Measurements from ENCODE around the gene RPL22L1.
"Not testable (repeated sequence)": the region's sequence is repeated elsewhere in the genome, so short reads cannot be mapped to it uniquely, and the experiment has no call there.

The RPL22L1 gene

GRCh38 chr3:170818325-170818724, 51.7 kb downstream of the RPL22L1 start:
- not testable (repeated sequence) for H3K4me1 ChIP-seq (ENCODE audit: control insufficient read depth in 1 of 2, insufficient read depth in 2 of 2, low read length in 2 of 2); H3K9me3 ChIP-seq (ENCODE audit: control insufficient read depth in 1 of 2, low read length in 2 of 2); H3K27ac ChIP-seq (ENCODE audit: low read length); H3K4me3 ChIP-seq (ENCODE audit: low read depth in 1 of 2, low read length in 2 of 2); H3K36me3 ChIP-seq (ENCODE audit: control insufficient read depth in 1 of 2, insufficient read depth in 2 of 2, low read length in 2 of 2); H3K27me3 ChIP-seq (ENCODE audit: low read depth, low read length)

DNA sequence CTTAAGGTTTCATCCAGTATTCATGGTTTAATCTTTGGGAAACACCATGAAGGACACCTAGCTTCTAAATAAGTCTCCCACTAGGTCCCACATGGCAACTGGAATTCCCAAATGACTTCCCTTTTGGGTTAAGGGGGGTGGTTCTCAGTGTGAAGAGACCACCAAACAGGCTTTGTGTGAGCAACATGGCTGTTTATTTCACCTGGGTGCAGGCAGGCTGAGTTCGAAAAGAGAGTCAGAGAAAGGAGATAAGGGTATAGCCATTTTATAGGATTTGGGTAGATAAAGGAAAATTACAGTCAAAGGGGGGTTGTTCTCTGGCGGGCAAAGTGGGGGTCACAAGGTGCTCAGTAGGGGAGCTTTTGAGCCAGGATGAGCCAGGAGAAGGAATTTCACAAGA, 52.5 kb downstream of the RPL22L1 start:
- not testable (repeated sequence) for H3K27me3 ChIP-seq (ENCODE audit: low read depth, low read length); H3K4me3 ChIP-seq (ENCODE audit: low read depth in 1 of 2, low read length in 2 of 2); H3K9me3 ChIP-seq (ENCODE audit: control insufficient read depth in 1 of 2, low read length in 2 of 2); H3K4me1 ChIP-seq (ENCODE audit: control insufficient read depth in 1 of 2, insufficient read depth in 2 of 2, low read length in 2 of 2); H3K36me3 ChIP-seq (ENCODE audit: control insufficient read depth in 1 of 2, insufficient read depth in 2 of 2, low read length in 2 of 2); H3K27ac ChIP-seq (ENCODE audit: low read length)

DNA sequence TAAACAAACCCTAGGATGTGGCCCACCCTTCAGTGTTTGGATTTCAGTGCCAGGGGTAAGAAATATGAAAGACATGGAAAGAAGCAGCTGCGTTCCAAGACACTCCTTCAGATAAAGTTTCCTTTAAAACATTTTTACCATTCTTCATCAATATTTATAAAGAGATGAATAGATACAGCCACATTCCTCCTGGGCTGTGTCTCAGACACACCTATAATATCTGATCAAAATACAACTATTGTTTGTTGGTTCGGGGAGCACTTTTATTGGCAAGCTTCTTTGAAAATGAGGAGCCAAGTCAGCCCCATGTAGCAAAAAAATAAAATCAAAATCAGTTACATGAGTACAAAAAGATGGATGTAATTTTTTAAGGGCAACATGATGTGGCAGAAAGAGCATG, 53.2 kb downstream of the RPL22L1 start:
- H3K9me3 ChIP-seq (ENCODE audit: control insufficient read depth in 1 of 2, low read length in 2 of 2) = no peaks in the 10 kb centered on the region
- H3K4me3 ChIP-seq (ENCODE audit: low read depth in 1 of 2, low read length in 2 of 2) = no peak overlapping the region
- H3K4me1 ChIP-seq (ENCODE audit: control insufficient read depth in 1 of 2, insufficient read depth in 2 of 2, low read length in 2 of 2) = peaks cover 0 to 6% of the 10 kb centered on the region in 2 donors
- H3K36me3 ChIP-seq (ENCODE audit: control insufficient read depth in 1 of 2, insufficient read depth in 2 of 2, low read length in 2 of 2) = no peaks in the 10 kb centered on the region
- H3K27me3 ChIP-seq (ENCODE audit: low read depth, low read length) = no peaks in the 10 kb centered on the region
- no peak overlapping the region for H3K27ac ChIP-seq (ENCODE audit: low read length)

GRCh38 chr3:170816341-170816740, 53.7 kb downstream of the RPL22L1 start:
- Histone ChIP-seq H3K27me3 (ENCODE audit: low read depth, low read length) (no peaks in the 10 kb centered on the region), H3K27ac (ENCODE audit: low read length) (no peak overlapping the region), H3K36me3 (ENCODE audit: control insufficient read depth in 1 of 2, insufficient read depth in 2 of 2, low read length in 2 of 2) (no peaks in the 10 kb centered on the region), H3K4me1 (ENCODE audit: control insufficient read depth in 1 of 2, insufficient read depth in 2 of 2, low read length in 2 of 2) (peaks cover 0 to 6% of the 10 kb centered on the region in 2 donors), H3K4me3 (ENCODE audit: low read depth in 1 of 2, low read length in 2 of 2) (no peak overlapping the region), H3K9me3 (ENCODE audit: control insufficient read depth in 1 of 2, low read length in 2 of 2) (no peaks in the 10 kb centered on the region)

DNA sequence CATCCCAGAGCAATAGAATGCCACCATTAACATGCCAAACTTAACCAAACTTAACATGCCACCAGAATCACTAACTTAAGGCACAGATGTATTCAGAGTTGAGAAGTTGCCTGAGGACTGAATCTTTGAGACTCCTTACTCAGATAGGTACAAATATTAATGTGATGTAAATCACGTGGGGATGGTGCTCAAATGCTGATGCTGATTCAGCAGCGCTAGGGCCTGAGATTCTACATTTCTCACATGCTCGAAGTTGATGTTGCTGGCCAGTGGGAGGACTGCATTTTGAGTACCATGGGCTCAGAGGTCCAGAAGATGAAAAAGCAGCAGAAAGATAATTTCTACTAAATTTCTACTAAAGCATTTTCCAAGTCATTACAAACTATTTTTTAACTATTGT, 54.1 kb downstream of the RPL22L1 start:
- no peaks in the 10 kb centered on the region for H3K27me3 ChIP-seq (ENCODE audit: low read depth, low read length)
- no peak overlapping the region for H3K4me3 ChIP-seq (ENCODE audit: low read depth in 1 of 2, low read length in 2 of 2)
- no peaks in the 10 kb centered on the region for H3K9me3 ChIP-seq (ENCODE audit: control insufficient read depth in 1 of 2, low read length in 2 of 2)
- no peaks in the 10 kb centered on the region for H3K36me3 ChIP-seq (ENCODE audit: control insufficient read depth in 1 of 2, insufficient read depth in 2 of 2, low read length in 2 of 2)
- H3K27ac ChIP-seq (ENCODE audit: low read length) = no peak overlapping the region
- peaks cover 0 to 6% of the 10 kb centered on the region in 2 donors for H3K4me1 ChIP-seq (ENCODE audit: control insufficient read depth in 1 of 2, insufficient read depth in 2 of 2, low read length in 2 of 2)

DNA sequence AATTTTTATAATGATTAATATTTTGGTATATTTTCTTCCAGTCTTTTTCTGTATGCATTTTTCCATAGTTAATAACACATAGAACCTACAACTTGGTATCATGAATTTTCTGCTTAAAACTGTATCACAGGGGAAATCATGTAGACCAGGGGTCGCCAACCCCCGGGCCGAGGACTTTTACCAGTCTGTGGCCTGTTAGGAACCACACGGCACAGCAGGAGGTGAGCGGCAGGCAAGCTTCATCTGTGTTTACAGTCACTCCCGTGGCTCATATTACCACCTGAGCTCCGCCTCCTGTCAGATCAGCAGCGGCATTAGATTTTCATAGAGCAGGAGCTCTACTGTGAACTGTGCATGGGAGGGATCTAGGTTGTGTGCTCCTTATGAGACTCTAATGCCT, 54.7 kb downstream of the RPL22L1 start:
- Histone ChIP-seq H3K9me3 (ENCODE audit: control insufficient read depth in 1 of 2, low read length in 2 of 2) (no peaks in the 10 kb centered on the region), H3K27me3 (ENCODE audit: low read depth, low read length) (no peaks in the 10 kb centered on the region), H3K36me3 (ENCODE audit: control insufficient read depth in 1 of 2, insufficient read depth in 2 of 2, low read length in 2 of 2) (no peaks in the 10 kb centered on the region), H3K4me3 (ENCODE audit: low read depth in 1 of 2, low read length in 2 of 2) (no peak overlapping the region), H3K4me1 (ENCODE audit: control insufficient read depth in 1 of 2, insufficient read depth in 2 of 2, low read length in 2 of 2) (peaks cover 0 to 6% of the 10 kb centered on the region in 2 donors), H3K27ac (ENCODE audit: low read length) (no peak overlapping the region)

Measured in muscle layer of duodenum (tissue), 2 donors.